A204.1 (cell line): ENCODE data around the gene GBP2.

Experiments
- FAIRE-seq: peaks from 2 replicates; lab custom pipeline; 2012; peaks lifted over from hg19 to GRCh38; lab: Jason Lieb, UNC

GBP2 gene

DNA sequence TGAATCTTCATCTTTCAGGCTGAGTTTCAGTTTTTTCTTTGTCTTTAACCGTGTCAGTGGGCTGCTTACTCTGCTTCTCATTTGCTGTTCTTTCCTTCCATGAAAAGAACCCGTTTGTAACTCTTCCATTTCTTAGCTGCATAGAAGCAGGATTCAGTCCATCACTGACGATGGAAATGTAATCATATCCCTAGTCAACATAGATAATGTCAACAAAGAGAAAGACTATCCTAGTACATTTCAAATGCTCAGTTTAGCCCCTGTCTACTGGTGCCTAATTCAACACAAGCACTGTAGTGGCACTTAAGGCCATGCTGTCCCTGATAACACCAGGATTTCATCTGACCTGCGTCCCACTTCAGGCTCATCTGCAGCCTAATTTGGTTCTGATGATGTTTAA lies 61.3 kb downstream of the GBP2 start:
- no peak for FAIRE-seq

DNA sequence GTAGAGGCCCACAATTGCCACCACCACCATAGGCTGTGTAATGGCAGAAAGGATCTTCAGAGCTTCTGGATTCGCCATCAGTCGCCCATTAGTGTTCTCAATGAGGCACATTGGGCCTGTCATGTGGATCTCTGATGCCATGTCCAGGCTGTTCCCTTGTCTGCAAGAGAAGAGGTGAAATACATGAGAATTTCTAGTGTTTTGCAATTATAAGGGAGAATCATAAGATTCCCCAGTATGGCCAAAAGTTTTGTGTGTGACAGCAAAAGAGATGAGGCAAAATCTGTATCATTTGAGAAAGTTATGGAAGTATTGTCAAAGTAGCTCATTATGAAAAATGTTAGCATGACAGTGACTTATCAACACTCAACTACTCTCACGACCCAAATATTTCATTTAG lies 62.8 kb downstream of the GBP2 start:
- no peak for FAIRE-seq

DNA sequence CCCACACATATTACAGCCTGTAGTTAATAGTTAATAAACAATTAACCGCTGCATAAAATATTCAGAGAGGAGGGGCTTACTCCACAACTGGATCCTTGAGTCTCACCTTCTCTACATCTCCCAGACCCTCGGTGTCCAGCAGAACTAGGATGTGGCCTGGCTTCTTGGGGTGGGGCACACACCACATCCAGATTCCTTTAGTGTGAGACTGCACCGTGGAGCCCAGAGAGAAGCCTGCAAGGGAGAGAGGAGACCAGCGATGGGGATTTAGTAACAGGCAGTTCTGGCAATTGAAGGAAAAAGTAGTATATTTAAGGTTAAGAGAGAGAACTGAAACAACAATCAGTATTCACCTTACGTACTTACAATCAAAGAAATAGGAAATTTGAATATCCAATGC lies 65.8 kb downstream of the GBP2 start:
- FAIRE-seq = no peak
